ENCODE measurements around the gene DRG1.

DNA sequence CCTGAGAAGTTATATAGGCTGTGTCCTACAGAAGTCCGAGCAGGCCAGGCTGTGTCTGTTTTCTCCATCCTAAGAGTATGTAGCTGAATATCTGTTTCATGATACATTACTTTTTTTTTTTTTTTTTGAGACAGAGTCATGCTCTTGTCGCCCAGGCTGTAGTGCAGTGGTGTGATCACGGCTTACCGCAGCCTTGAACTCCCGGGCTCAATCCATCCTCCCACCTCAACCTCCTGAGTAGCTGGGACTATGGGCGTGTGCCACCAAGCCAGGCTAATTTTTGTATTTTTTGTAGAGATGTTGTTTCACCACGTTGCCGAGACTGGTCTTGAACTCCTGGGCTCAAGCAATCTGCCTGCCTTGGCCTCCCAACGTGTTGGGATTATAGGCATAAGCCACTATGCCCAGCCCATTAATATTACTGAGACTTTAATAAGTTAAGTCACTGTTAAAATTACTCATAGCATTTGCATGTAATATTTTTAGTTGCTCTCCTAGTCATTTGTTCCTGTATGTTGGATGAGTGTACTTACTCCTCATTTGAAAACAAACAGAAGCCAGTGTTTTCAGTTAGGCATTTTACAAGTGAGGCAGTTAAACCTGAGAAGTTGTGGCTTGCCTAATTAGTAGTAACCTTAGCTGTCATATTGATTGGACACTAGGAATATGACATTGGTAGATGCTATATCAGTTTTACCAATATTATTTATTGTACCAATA, 26.1 kb downstream of the DRG1 start:
- TF ChIP-seq JUN (CRISPR knock-in tag; IDR thresholded peaks at IDR 0.05) = no peak
- TF ChIP-seq, protein P1, sequence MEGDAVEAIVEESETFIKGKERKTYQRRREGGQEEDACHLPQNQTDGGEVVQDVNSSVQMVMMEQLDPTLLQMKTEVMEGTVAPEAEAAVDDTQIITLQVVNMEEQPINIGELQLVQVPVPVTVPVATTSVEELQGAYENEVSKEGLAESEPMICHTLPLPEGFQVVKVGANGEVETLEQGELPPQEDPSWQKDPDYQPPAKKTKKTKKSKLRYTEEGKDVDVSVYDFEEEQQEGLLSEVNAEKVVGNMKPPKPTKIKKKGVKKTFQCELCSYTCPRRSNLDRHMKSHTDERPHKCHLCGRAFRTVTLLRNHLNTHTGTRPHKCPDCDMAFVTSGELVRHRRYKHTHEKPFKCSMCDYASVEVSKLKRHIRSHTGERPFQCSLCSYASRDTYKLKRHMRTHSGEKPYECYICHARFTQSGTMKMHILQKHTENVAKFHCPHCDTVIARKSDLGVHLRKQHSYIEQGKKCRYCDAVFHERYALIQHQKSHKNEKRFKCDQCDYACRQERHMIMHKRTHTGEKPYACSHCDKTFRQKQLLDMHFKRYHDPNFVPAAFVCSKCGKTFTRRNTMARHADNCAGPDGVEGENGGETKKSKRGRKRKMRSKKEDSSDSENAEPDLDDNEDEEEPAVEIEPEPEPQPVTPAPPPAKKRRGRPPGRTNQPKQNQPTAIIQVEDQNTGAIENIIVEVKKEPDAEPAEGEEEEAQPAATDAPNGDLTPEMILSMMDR (IDR thresholded peaks at IDR 0.05) = no peak
- no peak for TF ChIP-seq ZNF416 (CRISPR knock-in tag; IDR thresholded peaks at IDR 0.05)
- TF ChIP-seq, protein P2, sequence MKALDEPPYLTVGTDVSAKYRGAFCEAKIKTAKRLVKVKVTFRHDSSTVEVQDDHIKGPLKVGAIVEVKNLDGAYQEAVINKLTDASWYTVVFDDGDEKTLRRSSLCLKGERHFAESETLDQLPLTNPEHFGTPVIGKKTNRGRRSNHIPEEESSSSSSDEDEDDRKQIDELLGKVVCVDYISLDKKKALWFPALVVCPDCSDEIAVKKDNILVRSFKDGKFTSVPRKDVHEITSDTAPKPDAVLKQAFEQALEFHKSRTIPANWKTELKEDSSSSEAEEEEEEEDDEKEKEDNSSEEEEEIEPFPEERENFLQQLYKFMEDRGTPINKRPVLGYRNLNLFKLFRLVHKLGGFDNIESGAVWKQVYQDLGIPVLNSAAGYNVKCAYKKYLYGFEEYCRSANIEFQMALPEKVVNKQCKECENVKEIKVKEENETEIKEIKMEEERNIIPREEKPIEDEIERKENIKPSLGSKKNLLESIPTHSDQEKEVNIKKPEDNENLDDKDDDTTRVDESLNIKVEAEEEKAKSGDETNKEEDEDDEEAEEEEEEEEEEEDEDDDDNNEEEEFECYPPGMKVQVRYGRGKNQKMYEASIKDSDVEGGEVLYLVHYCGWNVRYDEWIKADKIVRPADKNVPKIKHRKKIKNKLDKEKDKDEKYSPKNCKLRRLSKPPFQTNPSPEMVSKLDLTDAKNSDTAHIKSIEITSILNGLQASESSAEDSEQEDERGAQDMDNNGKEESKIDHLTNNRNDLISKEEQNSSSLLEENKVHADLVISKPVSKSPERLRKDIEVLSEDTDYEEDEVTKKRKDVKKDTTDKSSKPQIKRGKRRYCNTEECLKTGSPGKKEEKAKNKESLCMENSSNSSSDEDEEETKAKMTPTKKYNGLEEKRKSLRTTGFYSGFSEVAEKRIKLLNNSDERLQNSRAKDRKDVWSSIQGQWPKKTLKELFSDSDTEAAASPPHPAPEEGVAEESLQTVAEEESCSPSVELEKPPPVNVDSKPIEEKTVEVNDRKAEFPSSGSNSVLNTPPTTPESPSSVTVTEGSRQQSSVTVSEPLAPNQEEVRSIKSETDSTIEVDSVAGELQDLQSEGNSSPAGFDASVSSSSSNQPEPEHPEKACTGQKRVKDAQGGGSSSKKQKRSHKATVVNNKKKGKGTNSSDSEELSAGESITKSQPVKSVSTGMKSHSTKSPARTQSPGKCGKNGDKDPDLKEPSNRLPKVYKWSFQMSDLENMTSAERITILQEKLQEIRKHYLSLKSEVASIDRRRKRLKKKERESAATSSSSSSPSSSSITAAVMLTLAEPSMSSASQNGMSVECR (CRISPR knock-in tag; IDR thresholded peaks at IDR 0.05; ENCODE audit: borderline replicate concordance) = no peak
- TF ChIP-seq, protein P3, sequence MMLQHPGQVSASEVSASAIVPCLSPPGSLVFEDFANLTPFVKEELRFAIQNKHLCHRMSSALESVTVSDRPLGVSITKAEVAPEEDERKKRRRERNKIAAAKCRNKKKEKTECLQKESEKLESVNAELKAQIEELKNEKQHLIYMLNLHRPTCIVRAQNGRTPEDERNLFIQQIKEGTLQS (CRISPR knock-in tag; conservative IDR thresholded peaks at IDR 0.05) = no peak
- TF ChIP-seq RELA (CRISPR knock-in tag; IDR thresholded peaks at IDR 0.05; ENCODE audit: borderline replicate concordance) = no peak
- no peak for TF ChIP-seq ELF4 (CRISPR knock-in tag; IDR thresholded peaks at IDR 0.05; ENCODE audit: low read depth)
- no peak for TF ChIP-seq GABPB1 (CRISPR knock-in tag; IDR thresholded peaks at IDR 0.05)
- TF ChIP-seq SMAD3 (CRISPR knock-in tag; IDR thresholded peaks at IDR 0.05; ENCODE audit: borderline replicate concordance) = no peak
